Measurements from ENCODE around the gene TWIST2.

The TWIST2 gene

DNA sequence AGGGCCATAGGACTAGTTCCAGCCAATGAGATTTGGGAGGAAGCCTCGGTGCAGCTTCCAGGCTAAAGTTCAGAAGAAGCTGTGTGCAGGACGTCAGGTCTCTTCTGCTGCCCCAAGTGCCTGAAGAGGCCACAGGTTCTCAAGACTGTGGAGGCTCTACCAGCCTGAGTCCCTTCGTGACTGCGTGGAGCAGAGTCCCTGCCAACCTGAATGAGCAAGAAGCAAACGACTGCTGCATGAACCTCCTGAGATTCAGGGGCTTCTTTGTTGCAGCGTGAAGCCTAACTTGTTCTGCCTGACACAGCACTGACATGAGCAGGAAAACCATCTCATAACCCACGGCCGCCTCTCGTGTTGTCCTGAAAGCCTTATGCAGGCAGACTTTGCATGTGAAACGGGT is 39.7 kb downstream of the TWIST2 start:
- H3K4me3 ChIP-seq (ENCODE audit: low read length) = no peak overlapping the region
- H3K9ac ChIP-seq (ENCODE audit: low read length) = no peak overlapping the region
- H3K27ac ChIP-seq (ENCODE audit: low read length) = no peak overlapping the region
- no peaks in the 10 kb centered on the region for H3K9me3 ChIP-seq (ENCODE audit: control insufficient read depth, low read depth, low read length)
- no peaks in the 10 kb centered on the region for H3K27me3 ChIP-seq (ENCODE audit: control insufficient read depth, insufficient read depth, low read length)
- no peaks in the 10 kb centered on the region for H3K36me3 ChIP-seq (ENCODE audit: control insufficient read depth, low read depth, low read length)
- H3K4me1 ChIP-seq (ENCODE audit: control insufficient read depth, low read depth, low read length) = no peaks in the 10 kb centered on the region

GRCh38 chr2:238888781-238889180 is 40.9 kb downstream of the TWIST2 start:
- Histone ChIP-seq H3K9me3 (ENCODE audit: control insufficient read depth, low read depth, low read length) (no peaks in the 10 kb centered on the region), H3K27ac (ENCODE audit: low read length) (no peak overlapping the region), H3K4me1 (ENCODE audit: control insufficient read depth, low read depth, low read length) (no peaks in the 10 kb centered on the region), H3K4me3 (ENCODE audit: low read length) (no peak overlapping the region), H3K9ac (ENCODE audit: low read length) (no peak overlapping the region), H3K27me3 (ENCODE audit: control insufficient read depth, insufficient read depth, low read length) (no peaks in the 10 kb centered on the region), H3K36me3 (ENCODE audit: control insufficient read depth, low read depth, low read length) (no peaks in the 10 kb centered on the region)

- H3K27ac ChIP-seq (ENCODE audit: low read length) = no peak overlapping the region
- H3K9ac ChIP-seq (ENCODE audit: low read length) = no peak overlapping the region
- no peaks in the 10 kb centered on the region for H3K4me1 ChIP-seq (ENCODE audit: control insufficient read depth, low read depth, low read length)
- H3K9me3 ChIP-seq (ENCODE audit: control insufficient read depth, low read depth, low read length) = no peaks in the 10 kb centered on the region
- H3K36me3 ChIP-seq (ENCODE audit: control insufficient read depth, low read depth, low read length) = no peaks in the 10 kb centered on the region
- no peak overlapping the region for H3K4me3 ChIP-seq (ENCODE audit: low read length)
- H3K27me3 ChIP-seq (ENCODE audit: control insufficient read depth, insufficient read depth, low read length) = no peaks in the 10 kb centered on the region
These were observed 42.2 kb downstream of the TWIST2 start for GRCh38 chr2:238890131-238890530.

DNA sequence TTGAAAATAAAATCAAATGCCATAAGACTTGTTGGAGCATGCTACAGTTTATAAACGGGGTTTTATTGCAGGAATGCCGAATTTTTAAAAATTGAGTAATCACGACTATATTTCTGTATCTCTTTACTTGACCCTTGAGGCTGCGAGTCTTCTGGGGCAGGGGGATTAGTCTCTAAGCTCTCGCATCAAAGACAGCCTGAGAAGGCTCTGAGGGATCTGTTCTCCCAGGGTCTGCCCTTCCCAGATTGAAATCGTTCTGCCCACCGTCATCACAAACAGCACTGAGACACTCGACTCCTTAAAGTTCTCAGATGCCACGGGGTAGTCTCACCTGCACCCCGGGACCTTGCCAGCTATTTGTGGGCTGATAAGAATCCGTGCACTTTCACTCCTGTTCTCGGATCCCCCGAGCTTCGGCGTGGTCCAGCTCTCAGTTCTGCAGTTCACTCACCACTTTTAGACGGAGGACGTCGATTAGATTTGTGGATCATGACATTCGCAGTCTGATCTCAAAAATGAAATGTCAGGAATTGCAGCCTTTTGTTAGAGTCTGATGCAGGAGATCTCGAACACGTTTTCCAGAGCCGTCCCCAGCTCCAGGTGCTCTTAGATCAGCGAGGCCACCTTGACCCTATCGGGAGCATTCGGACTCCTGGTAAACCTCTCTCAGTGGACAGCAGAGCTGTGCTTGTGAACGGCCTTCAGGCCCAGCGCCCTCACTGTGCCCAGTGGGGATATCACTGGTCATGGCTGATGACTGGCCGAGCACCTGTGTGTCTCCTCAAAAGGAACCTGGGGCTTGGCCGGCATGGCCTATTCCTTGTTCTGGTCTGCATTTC is 43.0 kb downstream of the TWIST2 start:
- Histone ChIP-seq H3K36me3 (ENCODE audit: control insufficient read depth, low read depth, low read length) (no peaks in the 10 kb centered on the region), H3K27ac (ENCODE audit: low read length) (no peak overlapping the region), H3K9me3 (ENCODE audit: control insufficient read depth, low read depth, low read length) (no peaks in the 10 kb centered on the region), H3K9ac (ENCODE audit: low read length) (no peak overlapping the region), H3K27me3 (ENCODE audit: control insufficient read depth, insufficient read depth, low read length) (no peaks in the 10 kb centered on the region), H3K4me1 (ENCODE audit: control insufficient read depth, low read depth, low read length) (peaks cover 7% of the 10 kb centered on the region), H3K4me3 (ENCODE audit: low read length) (no peak overlapping the region)

GRCh38 chr2:238891457-238892203 is 43.7 kb downstream of the TWIST2 start:
- H3K9ac ChIP-seq (ENCODE audit: low read length) = no peak overlapping the region
- H3K4me1 ChIP-seq (ENCODE audit: control insufficient read depth, low read depth, low read length) = peaks cover 13% of the 10 kb centered on the region
- H3K36me3 ChIP-seq (ENCODE audit: control insufficient read depth, low read depth, low read length) = no peaks in the 10 kb centered on the region
- H3K27ac ChIP-seq (ENCODE audit: low read length) = no peak overlapping the region
- no peaks in the 10 kb centered on the region for H3K9me3 ChIP-seq (ENCODE audit: control insufficient read depth, low read depth, low read length)
- no peaks in the 10 kb centered on the region for H3K27me3 ChIP-seq (ENCODE audit: control insufficient read depth, insufficient read depth, low read length)
- H3K4me3 ChIP-seq (ENCODE audit: low read length) = no peak overlapping the region

DNA sequence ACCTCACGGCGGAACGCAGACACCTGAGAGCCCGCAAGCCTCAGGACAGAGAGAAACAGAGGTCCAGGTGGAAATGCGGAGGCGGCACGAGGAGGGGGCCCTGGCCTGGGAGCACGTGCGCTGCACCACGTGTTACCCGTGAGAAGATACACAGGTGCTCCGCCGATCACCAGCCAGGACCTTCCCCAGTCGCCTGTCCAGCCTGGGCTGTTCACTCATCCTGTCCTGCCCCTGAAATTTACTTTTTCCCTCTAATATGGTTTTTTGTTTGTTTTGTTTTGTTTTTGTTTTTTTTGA is 44.3 kb downstream of the TWIST2 start:
- Histone ChIP-seq H3K9me3 (ENCODE audit: control insufficient read depth, low read depth, low read length) (no peaks in the 10 kb centered on the region), H3K4me3 (ENCODE audit: low read length) (no peak overlapping the region), H3K36me3 (ENCODE audit: control insufficient read depth, low read depth, low read length) (no peaks in the 10 kb centered on the region), H3K27me3 (ENCODE audit: control insufficient read depth, insufficient read depth, low read length) (no peaks in the 10 kb centered on the region), H3K27ac (ENCODE audit: low read length) (no peak overlapping the region), H3K4me1 (ENCODE audit: control insufficient read depth, low read depth, low read length) (peaks cover 13% of the 10 kb centered on the region), H3K9ac (ENCODE audit: low read length) (no peak overlapping the region)

GRCh38 chr2:238892796-238893195 is 44.9 kb downstream of the TWIST2 start:
- no peaks in the 10 kb centered on the region for H3K27me3 ChIP-seq (ENCODE audit: control insufficient read depth, insufficient read depth, low read length)

DNA sequence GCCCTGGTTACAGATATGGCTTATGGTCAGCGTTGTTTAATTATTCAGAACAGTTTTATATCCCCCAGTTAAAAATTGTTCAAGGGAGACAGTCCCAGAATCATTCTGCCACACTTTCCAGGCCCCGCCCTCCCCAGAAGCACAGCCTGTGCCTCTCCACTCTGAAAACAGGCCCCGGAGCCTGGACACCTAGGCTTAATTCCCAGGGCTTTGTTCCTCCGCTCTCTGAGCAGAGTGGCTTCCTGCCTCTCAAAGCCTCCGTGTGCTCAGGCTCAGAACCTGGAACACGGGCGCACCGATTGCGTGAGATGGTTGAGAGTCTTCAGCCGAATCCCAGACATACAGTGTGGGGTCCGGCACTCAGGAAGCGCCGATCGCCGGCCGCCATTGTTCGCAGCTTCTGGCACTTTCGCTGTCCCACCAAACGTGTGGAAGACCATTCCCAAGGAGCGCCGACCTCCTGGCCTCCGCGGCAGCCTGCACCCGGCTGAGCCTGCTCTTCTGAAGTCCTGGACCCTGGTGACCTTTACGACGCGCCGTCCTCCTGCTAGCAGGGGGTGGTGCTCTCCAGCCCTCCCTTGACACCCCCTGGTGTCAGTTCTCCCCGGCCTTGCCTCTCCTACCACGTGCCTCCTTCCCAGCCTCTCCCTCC is 45.6 kb downstream of the TWIST2 start:
- Histone ChIP-seq H3K4me3 (ENCODE audit: low read length) (no peak overlapping the region), H3K4me1 (ENCODE audit: control insufficient read depth, low read depth, low read length) (peaks cover 13% of the 10 kb centered on the region), H3K9ac (ENCODE audit: low read length) (no peak overlapping the region), H3K36me3 (ENCODE audit: control insufficient read depth, low read depth, low read length) (no peaks in the 10 kb centered on the region), H3K27me3 (ENCODE audit: control insufficient read depth, insufficient read depth, low read length) (no peaks in the 10 kb centered on the region), H3K27ac (ENCODE audit: low read length) (no peak overlapping the region), H3K9me3 (ENCODE audit: control insufficient read depth, low read depth, low read length) (no peaks in the 10 kb centered on the region)

More at GRCh38 chr2:238892796-238893195, 44.9 kb downstream of the TWIST2 start:
- H3K36me3 ChIP-seq (ENCODE audit: control insufficient read depth, low read depth, low read length) = no peaks in the 10 kb centered on the region
- peaks cover 13% of the 10 kb centered on the region for H3K4me1 ChIP-seq (ENCODE audit: control insufficient read depth, low read depth, low read length)
- H3K4me3 ChIP-seq (ENCODE audit: low read length) = no peak overlapping the region
- H3K9me3 ChIP-seq (ENCODE audit: control insufficient read depth, low read depth, low read length) = no peaks in the 10 kb centered on the region
- H3K9ac ChIP-seq (ENCODE audit: low read length) = no peak overlapping the region
- no peak overlapping the region for H3K27ac ChIP-seq (ENCODE audit: low read length)

DNA sequence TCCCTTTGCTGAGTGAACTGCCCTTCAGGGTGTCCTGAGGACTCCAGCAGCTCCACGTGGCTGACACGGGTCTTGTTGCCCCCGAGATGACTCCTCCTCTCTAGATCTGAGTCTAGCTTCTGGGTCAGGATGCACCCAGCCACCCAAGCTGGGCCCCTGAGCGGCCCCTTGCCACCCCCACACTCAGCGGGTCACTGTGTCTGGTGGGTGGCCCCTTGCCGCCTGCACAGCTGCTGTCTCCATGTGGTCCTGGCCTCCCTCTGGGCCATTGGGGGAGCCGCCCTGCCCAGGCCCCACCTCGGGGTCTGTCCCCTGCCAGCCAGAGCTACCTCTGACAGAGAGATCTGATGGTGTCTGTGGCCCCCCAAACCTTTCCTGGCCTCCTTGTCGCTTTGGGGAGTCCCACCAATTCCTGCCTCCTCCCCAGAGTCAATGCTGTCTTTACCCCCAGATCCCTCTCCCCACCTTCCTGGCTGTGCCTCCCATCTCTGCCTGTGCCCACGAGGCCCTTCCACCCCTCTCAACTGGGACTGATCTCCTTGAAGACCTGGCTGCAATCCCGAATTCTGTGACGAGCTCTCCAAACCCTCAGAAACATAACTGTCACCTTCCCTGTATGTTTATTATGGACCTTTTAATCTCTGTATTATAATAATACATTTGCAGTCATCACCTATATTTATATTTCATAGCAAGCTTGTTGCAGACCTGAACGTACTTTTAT is 46.5 kb downstream of the TWIST2 start:
- no peak overlapping the region for H3K4me3 ChIP-seq (ENCODE audit: low read length)
- H3K27me3 ChIP-seq (ENCODE audit: control insufficient read depth, insufficient read depth, low read length) = no peaks in the 10 kb centered on the region
- no peak overlapping the region for H3K9ac ChIP-seq (ENCODE audit: low read length)
- no peaks in the 10 kb centered on the region for H3K36me3 ChIP-seq (ENCODE audit: control insufficient read depth, low read depth, low read length)
- H3K4me1 ChIP-seq (ENCODE audit: control insufficient read depth, low read depth, low read length) = peaks cover 13% of the 10 kb centered on the region
- no peaks in the 10 kb centered on the region for H3K9me3 ChIP-seq (ENCODE audit: control insufficient read depth, low read depth, low read length)
- no peak overlapping the region for H3K27ac ChIP-seq (ENCODE audit: low read length)

DNA sequence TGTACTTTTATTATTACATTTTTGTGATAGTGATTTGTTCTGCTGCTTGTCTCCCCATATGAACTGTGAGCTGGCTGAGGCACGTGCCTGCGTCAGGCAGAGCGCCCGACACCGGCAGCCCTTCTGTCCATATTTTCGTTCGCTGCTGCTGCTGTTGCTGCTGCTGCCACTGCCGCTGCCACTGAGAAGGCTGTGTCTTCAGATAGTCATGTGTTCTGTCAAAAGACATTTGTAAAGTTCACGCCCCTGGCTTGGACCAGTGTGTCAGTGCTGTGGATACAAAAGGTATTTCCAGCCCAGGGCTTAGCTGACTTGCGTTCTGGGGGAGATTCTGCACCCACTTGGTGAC is 47.0 kb downstream of the TWIST2 start:
- Histone ChIP-seq H3K27me3 (ENCODE audit: control insufficient read depth, insufficient read depth, low read length) (no peaks in the 10 kb centered on the region), H3K4me1 (ENCODE audit: control insufficient read depth, low read depth, low read length) (peaks cover 13% of the 10 kb centered on the region)

GRCh38 chr2:238895361-238895882 is 47.5 kb downstream of the TWIST2 start:
- Histone ChIP-seq H3K9ac (ENCODE audit: low read length) (no peak overlapping the region), H3K9me3 (ENCODE audit: control insufficient read depth, low read depth, low read length) (no peaks in the 10 kb centered on the region), H3K27me3 (ENCODE audit: control insufficient read depth, insufficient read depth, low read length) (no peaks in the 10 kb centered on the region), H3K4me1 (ENCODE audit: control insufficient read depth, low read depth, low read length) (peaks cover 14% of the 10 kb centered on the region), H3K27ac (ENCODE audit: low read length) (no peak overlapping the region), H3K36me3 (ENCODE audit: control insufficient read depth, low read depth, low read length) (no peaks in the 10 kb centered on the region), H3K4me3 (ENCODE audit: low read length) (no peak overlapping the region)

More for the DNA sequence above, 47.0 kb downstream of the TWIST2 start:
- Histone ChIP-seq H3K9ac (ENCODE audit: low read length) (no peak overlapping the region), H3K36me3 (ENCODE audit: control insufficient read depth, low read depth, low read length) (no peaks in the 10 kb centered on the region), H3K27ac (ENCODE audit: low read length) (no peak overlapping the region), H3K9me3 (ENCODE audit: control insufficient read depth, low read depth, low read length) (no peaks in the 10 kb centered on the region), H3K4me3 (ENCODE audit: low read length) (no peak overlapping the region)
